OCI-LY1 (cell line): Measurements from ENCODE around the gene IFITM10.

Source experiments
- CTCF ChIP-seq: fragments of 200-600 bp; sonication (generic), shearing (Covaris generic); IDR thresholded peaks from 2 replicates; pipeline ENCODE4 v1.5.1; 2017; ENCODE audit warnings: mild to moderate bottlenecking, antibody characterized with exemption, low read length, moderate library complexity, mixed read lengths
- EZH2 ChIP-seq: fragments of 200-600 bp; sonication (generic), shearing (Covaris generic); IDR thresholded peaks from 2 replicates; pipeline ENCODE4 v1.8.0; 2017; ENCODE audit warnings: borderline replicate concordance, mixed run types, mild to moderate bottlenecking, antibody characterized with exemption, low read length, moderate library complexity, mixed read lengths

- TF ChIP-seq CTCF = no peak
- TF ChIP-seq EZH2 = no peak
These were observed 33.5 kb upstream of the IFITM10 start for GRCh38 chr11:1783725-1784529.
